Lower leg skin (tissue), 3 donors: Measurements from ENCODE around the gene CREB5.

Experiments used
- POLR2A ChIP-seq, 2 donors: fragments of 450-650 bp; IDR thresholded peaks; one replicate each; pipeline ENCODE4 v1.6.1; 2016 to 2017; ENCODE audit warnings: antibody characterized with exemption in 2 of 2, mild to moderate bottlenecking in 1 of 2, moderate library complexity in 1 of 2
- TF ChIP-seq, protein P1 (sequence below), 3 donors: fragments of 450-650 bp; IDR thresholded peaks; one replicate each; pipeline ENCODE4 v1.5.1; 2016; ENCODE audit warnings: antibody characterized with exemption in 3 of 3, mild to moderate bottlenecking in 3 of 3, moderate library complexity in 2 of 3

DNA sequence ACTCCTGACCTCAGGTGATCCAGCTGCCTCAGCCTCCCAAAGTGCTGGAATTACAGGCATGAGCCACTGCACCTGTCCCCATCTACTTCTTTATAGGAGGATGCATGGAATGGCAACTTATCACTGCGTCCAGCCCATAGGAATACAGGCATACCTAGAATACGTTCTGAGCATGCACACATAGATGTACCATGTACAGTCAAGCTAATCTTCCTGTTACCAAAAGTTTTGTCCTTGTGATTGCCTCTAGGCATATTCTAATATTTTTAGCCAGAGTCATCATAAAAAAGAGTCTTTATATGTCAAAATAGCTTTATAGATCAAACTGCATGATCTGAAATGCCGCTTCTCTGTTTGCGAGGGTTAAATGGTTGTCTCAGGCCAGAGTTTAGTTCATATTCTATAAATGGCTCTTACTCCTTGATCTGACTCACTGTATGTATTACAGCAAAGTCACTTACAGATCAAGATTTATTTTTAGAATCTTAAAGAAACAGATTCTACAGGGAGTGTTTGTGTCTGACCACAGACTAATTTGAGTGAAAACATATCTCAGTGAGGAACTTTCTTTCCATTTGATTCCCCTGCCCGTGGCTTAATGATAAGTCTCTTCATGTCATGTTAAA lies 210.9 kb downstream of the CREB5 start:
- no peak for TF ChIP-seq POLR2A (IDR thresholded peaks at IDR 0.05)
- TF ChIP-seq, protein P1, sequence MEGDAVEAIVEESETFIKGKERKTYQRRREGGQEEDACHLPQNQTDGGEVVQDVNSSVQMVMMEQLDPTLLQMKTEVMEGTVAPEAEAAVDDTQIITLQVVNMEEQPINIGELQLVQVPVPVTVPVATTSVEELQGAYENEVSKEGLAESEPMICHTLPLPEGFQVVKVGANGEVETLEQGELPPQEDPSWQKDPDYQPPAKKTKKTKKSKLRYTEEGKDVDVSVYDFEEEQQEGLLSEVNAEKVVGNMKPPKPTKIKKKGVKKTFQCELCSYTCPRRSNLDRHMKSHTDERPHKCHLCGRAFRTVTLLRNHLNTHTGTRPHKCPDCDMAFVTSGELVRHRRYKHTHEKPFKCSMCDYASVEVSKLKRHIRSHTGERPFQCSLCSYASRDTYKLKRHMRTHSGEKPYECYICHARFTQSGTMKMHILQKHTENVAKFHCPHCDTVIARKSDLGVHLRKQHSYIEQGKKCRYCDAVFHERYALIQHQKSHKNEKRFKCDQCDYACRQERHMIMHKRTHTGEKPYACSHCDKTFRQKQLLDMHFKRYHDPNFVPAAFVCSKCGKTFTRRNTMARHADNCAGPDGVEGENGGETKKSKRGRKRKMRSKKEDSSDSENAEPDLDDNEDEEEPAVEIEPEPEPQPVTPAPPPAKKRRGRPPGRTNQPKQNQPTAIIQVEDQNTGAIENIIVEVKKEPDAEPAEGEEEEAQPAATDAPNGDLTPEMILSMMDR (IDR thresholded peaks at IDR 0.05): no peak
